Mesenchymal stem cell (in vitro differentiated cells and primary cell): Measurements from ENCODE around the gene PROSER2.
A peak's percentile ranks its signal among the peaks of the same experiment; 100 is the strongest.

Source experiments
- DNase-seq: peaks from one replicate; pipeline ENCODE4 v3.0.0-alpha.2; 2013
- H2AFZ ChIP-seq: one replicate; pipeline ENCODE4 v1.6.1; 2013; ENCODE audit warnings: low read depth, mild to moderate bottlenecking, control low read depth, inconsistent platforms, low read length, moderate library complexity
- H2AK5ac ChIP-seq: 2 replicates; pipeline ENCODE4 v1.6.1; 2013; ENCODE audit warnings: low read length, moderate library complexity, mild to moderate bottlenecking, inconsistent platforms; ENCODE audit not compliant: severe bottlenecking
- H2BK120ac ChIP-seq: one replicate; pipeline ENCODE4 v1.6.1; 2013; ENCODE audit warnings: low read depth, mild to moderate bottlenecking, inconsistent platforms, low read length, moderate library complexity
- H2BK12ac ChIP-seq, 2 experiments: one replicate each; pipeline ENCODE4 v1.6.1; 2013; ENCODE audit warnings: inconsistent platforms in 2 of 2, low read length in 2 of 2, mild to moderate bottlenecking in 2 of 2, moderate library complexity in 2 of 2, control low read depth in 1 of 2
- H2BK15ac ChIP-seq: one replicate; pipeline ENCODE4 v1.6.1; 2013; ENCODE audit warnings: mild to moderate bottlenecking, low read depth, inconsistent platforms; ENCODE audit not compliant: poor library complexity, severe bottlenecking
- H2BK5ac ChIP-seq: 2 replicates; pipeline ENCODE4 v1.6.1; 2013; ENCODE audit warnings: low read depth, mild to moderate bottlenecking, low read length, control low read depth, inconsistent platforms; ENCODE audit not compliant: poor library complexity, severe bottlenecking
- H3K14ac ChIP-seq, 2 experiments: one replicate each; pipeline ENCODE4 v1.6.1; 2013; ENCODE audit warnings: inconsistent platforms in 2 of 2, low read length in 2 of 2, control low read depth in 1 of 2, mild to moderate bottlenecking in 1 of 2, moderate library complexity in 1 of 2
- H3K18ac ChIP-seq, 2 experiments: one replicate each; pipeline ENCODE4 v1.6.1; 2013; ENCODE audit warnings: inconsistent platforms in 2 of 2, low read length in 2 of 2, control low read depth in 1 of 2, low read depth in 1 of 2, mild to moderate bottlenecking in 1 of 2
- H3K23ac ChIP-seq, 2 experiments: one replicate each; pipeline ENCODE4 v1.6.1; 2013; ENCODE audit warnings: inconsistent platforms in 2 of 2, low read length in 2 of 2, mild to moderate bottlenecking in 2 of 2, moderate library complexity in 2 of 2, control low read depth in 1 of 2
- H3K27ac ChIP-seq: 2 replicates; pipeline ENCODE4 v1.5.1; 2013; ENCODE audit warnings: mild to moderate bottlenecking, moderate library complexity, low read length, control low read depth, inconsistent platforms; ENCODE audit not compliant: poor library complexity, severe bottlenecking
- H3K27me3 ChIP-seq, 2 experiments: 2 replicates each; pipeline versions ENCODE4 v1.6.1 to v1.7.0; 2013; ENCODE audit warnings: low read length in 2 of 2, mild to moderate bottlenecking in 2 of 2, moderate library complexity in 2 of 2, control low read depth in 1 of 2, inconsistent platforms in 1 of 2; ENCODE audit not compliant: control insufficient read depth in 1 of 2, insufficient read depth in 1 of 2
- H3K36me3 ChIP-seq, 2 experiments: 2 replicates each; pipeline versions ENCODE4 v1.6.1 to v1.7.0; 2013; ENCODE audit warnings: low read length in 2 of 2, control low read depth in 1 of 2, inconsistent platforms in 1 of 2, low read depth in 1 of 2, mild to moderate bottlenecking in 1 of 2; ENCODE audit not compliant: insufficient read depth in 2 of 2, control insufficient read depth in 1 of 2
- H3K4ac ChIP-seq, 2 experiments: one replicate each; pipeline ENCODE4 v1.6.1; 2013; ENCODE audit warnings: inconsistent platforms in 2 of 2, low read length in 2 of 2, mild to moderate bottlenecking in 2 of 2, moderate library complexity in 2 of 2, control low read depth in 1 of 2, low read depth in 1 of 2
- H3K4me1 ChIP-seq: 2 replicates; pipeline ENCODE4 v1.6.1; 2013; ENCODE audit warnings: low read depth, low read length, control low read depth; ENCODE audit not compliant: control insufficient read depth, insufficient read depth
- H3K4me2 ChIP-seq: 2 replicates; pipeline ENCODE4 v1.6.1; 2013; ENCODE audit warnings: low read length, mild to moderate bottlenecking, inconsistent platforms; ENCODE audit not compliant: poor library complexity, severe bottlenecking
- H3K4me3 ChIP-seq, 2 experiments: 2 replicates each; pipeline versions ENCODE4 v1.5.1 to v1.7.0; 2013; ENCODE audit warnings: low read length in 2 of 2, mild to moderate bottlenecking in 2 of 2, control low read depth in 1 of 2, low read depth in 1 of 2; ENCODE audit not compliant: insufficient read depth in 1 of 2
- H3K79me1 ChIP-seq: replicated peaks from 2 replicates; pipeline ENCODE4 v1.6.1; 2013; ENCODE audit warnings: mild to moderate bottlenecking, control low read depth, low read length, inconsistent platforms; ENCODE audit not compliant: poor library complexity, severe bottlenecking
- H3K9ac ChIP-seq: 2 replicates; pipeline ENCODE4 v1.7.0; 2013; ENCODE audit warnings: mild to moderate bottlenecking, low read length, moderate library complexity
- H3K9me3 ChIP-seq: 2 replicates; pipeline ENCODE4 v1.7.0; 2013; ENCODE audit warnings: mild to moderate bottlenecking, low read length; ENCODE audit not compliant: control insufficient read depth
- H4K8ac ChIP-seq: one replicate; pipeline ENCODE4 v1.6.1; 2013; ENCODE audit warnings: inconsistent platforms, mild to moderate bottlenecking, low read length, moderate library complexity
- H4K91ac ChIP-seq: one replicate; pipeline ENCODE4 v1.6.1; 2013; ENCODE audit warnings: mild to moderate bottlenecking, low read length, inconsistent platforms
- WGBS: methylation state at CpG from one replicate; pipeline ENCODE4 v1.1.7; 2013; ENCODE audit warnings: mixed read lengths; 5-methylcytosine and 5-hydroxymethylcytosine counted together

PROSER2 gene

DNA sequence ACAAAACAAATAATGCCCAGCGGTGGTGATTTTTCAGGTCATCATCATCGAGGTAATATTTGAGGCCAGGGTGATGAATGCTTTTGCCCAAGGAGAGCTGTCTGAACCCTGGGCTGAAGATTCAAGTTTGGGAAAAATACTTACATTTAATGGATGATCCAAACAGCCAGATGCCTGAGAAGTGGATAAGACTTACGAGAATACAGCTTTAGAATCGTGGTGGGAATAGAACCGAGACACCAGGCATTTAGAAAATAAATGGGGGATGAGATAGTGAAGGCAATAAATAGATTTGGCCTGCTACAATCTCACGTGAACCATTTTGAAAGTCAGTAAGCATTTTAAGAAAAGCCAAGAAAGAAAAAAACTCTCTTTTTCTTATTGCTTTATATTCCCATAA lies 12.2 kb upstream of the PROSER2 start:
- Histone ChIP-seq H3K27me3 (peaks cover 0 to 32% of the 10 kb centered on the region in 2 experiments), H3K27ac (peak overlapping the region; percentile 66), H2BK120ac (no peak overlapping the region)

DNA sequence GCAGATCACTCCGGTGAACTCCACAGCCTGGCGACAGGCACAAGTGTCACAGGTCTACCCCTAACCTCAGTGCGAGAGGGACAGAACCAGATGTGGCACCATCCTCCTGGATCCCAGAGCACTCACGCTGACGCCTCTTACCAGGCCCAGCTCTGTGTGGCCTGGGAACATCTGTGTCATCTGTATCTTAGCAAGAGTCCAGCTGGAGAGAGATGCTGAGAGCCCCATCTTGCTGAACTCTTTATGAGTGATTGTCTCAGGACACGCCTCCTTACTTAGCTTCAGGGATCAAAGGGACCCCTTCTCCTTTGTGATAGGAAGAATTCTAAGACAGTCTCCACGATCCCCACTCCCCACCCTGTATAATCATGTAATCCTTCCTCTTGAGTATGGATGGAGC lies 10.0 kb upstream of the PROSER2 start:
- no peak overlapping the region for H3K18ac ChIP-seq
- no peak for DNase-seq

More for the DNA sequence above, 12.2 kb upstream of the PROSER2 start:
- no peaks in the 10 kb centered on the region for H3K9me3 ChIP-seq
- H4K8ac ChIP-seq = no peak overlapping the region
- H3K4me3 ChIP-seq = no peak overlapping the region
- 87% methylated on average over 5 of the region's 6 CpGs for WGBS
- H3K4me1 ChIP-seq = peaks cover 8% of the 10 kb centered on the region
- H3K4ac ChIP-seq = no peak overlapping the region
- H3K36me3 ChIP-seq = no peaks in the 10 kb centered on the region
- H3K9ac ChIP-seq = no peak overlapping the region
- no peaks in the 10 kb centered on the region for H3K79me1 ChIP-seq
- no peak overlapping the region for H4K91ac ChIP-seq
- H2AK5ac ChIP-seq = peak overlapping the region; percentile 56
- no peak overlapping the region for H3K4me2 ChIP-seq
- DNase-seq = no peak
- H2BK15ac ChIP-seq = no peak overlapping the region
- no peak overlapping the region for H2BK12ac ChIP-seq
- H3K23ac ChIP-seq = no peak overlapping the region
- no peak overlapping the region for H3K18ac ChIP-seq
- H3K14ac ChIP-seq = no peak overlapping the region
- no peak overlapping the region for H2AFZ ChIP-seq
- H2BK5ac ChIP-seq = no peak overlapping the region

DNA sequence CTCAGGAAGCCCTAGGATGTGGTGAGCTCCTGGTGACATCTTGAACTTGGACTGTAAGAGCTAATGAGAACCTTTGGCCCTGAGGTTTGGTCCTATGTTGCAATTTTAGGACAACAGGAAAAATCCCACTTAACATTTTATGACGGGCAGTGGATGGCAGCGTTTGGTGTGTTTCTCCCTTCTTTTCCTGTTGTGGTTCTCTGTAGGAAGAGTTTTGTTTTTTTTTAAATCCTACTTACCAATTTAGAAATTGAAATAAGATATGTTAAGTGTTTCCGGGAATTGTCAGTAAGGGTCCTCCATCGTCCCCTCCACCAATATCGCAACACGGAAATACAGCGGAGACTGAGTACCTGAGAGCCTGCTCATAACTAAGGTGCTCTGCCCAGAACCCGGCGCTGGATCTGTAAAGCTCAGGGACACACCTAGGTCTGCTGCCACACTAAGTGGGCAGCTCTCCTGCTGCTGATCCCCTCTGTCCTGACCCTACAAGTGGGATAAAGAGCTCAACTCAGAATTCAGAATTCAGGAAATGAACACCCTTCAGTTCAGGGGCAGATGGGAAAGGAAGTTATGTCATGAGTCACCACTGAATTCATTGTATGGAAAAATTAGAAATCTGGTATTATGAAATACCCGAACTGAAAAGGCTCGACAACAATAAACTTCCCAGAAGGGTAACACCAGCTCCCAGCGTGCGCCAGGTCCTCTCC lies 9.1 kb upstream of the PROSER2 start:
- no peaks in the 10 kb centered on the region for H3K36me3 ChIP-seq
- no peak overlapping the region for H2BK15ac ChIP-seq
- H2BK5ac ChIP-seq = no peak overlapping the region
- no peak overlapping the region for H3K9ac ChIP-seq
- peak overlapping the region; percentile 34 for H2AK5ac ChIP-seq
- no peak overlapping the region for H3K4ac ChIP-seq
- no peak overlapping the region for H3K4me3 ChIP-seq
- no peak overlapping the region for H3K23ac ChIP-seq
- no peak for DNase-seq
- peaks cover 8% of the 10 kb centered on the region for H3K4me1 ChIP-seq
- no peak overlapping the region for H3K27ac ChIP-seq
- H3K9me3 ChIP-seq = no peaks in the 10 kb centered on the region
- H3K27me3 ChIP-seq = peaks cover 0 to 10% of the 10 kb centered on the region in 2 experiments
- H3K18ac ChIP-seq = no peak overlapping the region
- no peak overlapping the region for H3K4me2 ChIP-seq
- H2AFZ ChIP-seq = no peak overlapping the region
- H3K14ac ChIP-seq = no peak overlapping the region
- H2BK120ac ChIP-seq = no peak overlapping the region
- no peaks in the 10 kb centered on the region for H3K79me1 ChIP-seq
- 95% methylated on average over 11 of the region's 13 CpGs for WGBS
- H2BK12ac ChIP-seq = no peak overlapping the region
- H4K8ac ChIP-seq = no peak overlapping the region
- no peak overlapping the region for H4K91ac ChIP-seq

More for the DNA sequence above, 10.0 kb upstream of the PROSER2 start:
- no peak overlapping the region for H2BK5ac ChIP-seq
- no peak overlapping the region for H3K4ac ChIP-seq
- H3K27ac ChIP-seq = no peak overlapping the region
- no peak overlapping the region for H3K23ac ChIP-seq
- H3K79me1 ChIP-seq = no peaks in the 10 kb centered on the region
- no peak overlapping the region for H4K91ac ChIP-seq
- no peaks in the 10 kb centered on the region for H3K36me3 ChIP-seq
- no peaks in the 10 kb centered on the region for H3K9me3 ChIP-seq
- peaks cover 0 to 16% of the 10 kb centered on the region in 2 experiments for H3K27me3 ChIP-seq
- H2AK5ac ChIP-seq = peak overlapping the region; percentile 15
- no peak overlapping the region for H3K9ac ChIP-seq
- no peak overlapping the region for H2BK15ac ChIP-seq
- no peak overlapping the region for H2AFZ ChIP-seq
- H3K14ac ChIP-seq = no peak overlapping the region
- H3K4me1 ChIP-seq = peaks cover 8% of the 10 kb centered on the region
- H3K4me2 ChIP-seq = no peak overlapping the region
- no peak overlapping the region for H4K8ac ChIP-seq
- H3K4me3 ChIP-seq = no peak overlapping the region
- 93% methylated on average over 6 of the region's 7 CpGs for WGBS
- no peak overlapping the region for H2BK12ac ChIP-seq
- no peak overlapping the region for H2BK120ac ChIP-seq

DNA sequence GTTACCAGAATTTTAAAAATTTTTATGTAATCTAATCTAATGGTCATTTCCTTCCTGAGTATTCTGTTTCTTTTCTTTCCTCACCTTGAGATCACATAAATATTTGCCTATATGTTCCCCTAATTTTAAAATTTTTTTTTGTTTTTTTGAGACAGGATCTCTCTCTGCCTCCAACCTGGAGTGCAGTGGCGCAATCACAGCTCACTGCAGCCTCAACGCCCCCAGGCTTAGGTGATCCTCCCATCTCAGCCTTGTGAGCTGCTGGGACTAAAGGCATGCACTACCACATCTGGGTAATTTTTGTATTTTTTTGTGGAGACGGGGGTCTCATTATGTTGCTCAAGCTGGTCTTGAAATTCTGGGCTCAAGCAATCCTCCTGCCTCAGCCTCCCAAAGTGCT lies 4.1 kb upstream of the PROSER2 start:
- Histone ChIP-seq H2AFZ (no peak overlapping the region), H3K4me1 (peaks cover 1% of the 10 kb centered on the region), H3K9ac (no peak overlapping the region), H3K79me1 (peaks cover 3% of the 10 kb centered on the region), H3K18ac (no peak overlapping the region), H4K91ac (no peak overlapping the region), H2BK15ac (no peak overlapping the region), H2BK12ac (no peak overlapping the region), H3K4ac (no peak overlapping the region), H3K27me3 (peaks cover 0 to under 1% of the 10 kb centered on the region in 2 experiments), H3K9me3 (no peaks in the 10 kb centered on the region), H3K36me3 (no peaks in the 10 kb centered on the region), H2BK120ac (no peak overlapping the region), H3K27ac (no peak overlapping the region), H4K8ac (no peak overlapping the region), H3K23ac (no peak overlapping the region), H3K4me2 (no peak overlapping the region), H2BK5ac (no peak overlapping the region), H3K14ac (no peak overlapping the region), H3K4me3 (no peak overlapping the region), H2AK5ac (peak overlapping the region; percentile 65)
- 84% methylated on average over 3 of the region's 3 CpGs for WGBS
- DNase-seq = no peak
